GM18873 (cell line): ENCODE measurements around the gene CACUL1.
"Not testable (repeated sequence)": the region's sequence is repeated elsewhere in the genome, so short reads cannot be mapped to it uniquely, and the experiment has no call there.

Source experiments
- ATAC-seq: cut with Tn5 transposase; IDR thresholded peaks from one replicate; pipeline ENCODE4 v1.9.1; 2021; ENCODE audit warnings: mild to moderate bottlenecking, moderate library complexity, moderate number of reproducible peaks; ENCODE audit not compliant: unreplicated experiment, low FRiP score

The CACUL1 gene

GRCh38 chr10:118698421-118698820 lies 56.3 kb downstream of the CACUL1 start:
- ATAC-seq, result peak; percentile 99

GRCh38 chr10:118694848-118695247 lies 59.9 kb downstream of the CACUL1 start:
- no peak for ATAC-seq

- ATAC-seq, result no peak
Observed at GRCh38 chr10:118692872-118693271, 61.9 kb downstream of the CACUL1 start.

DNA sequence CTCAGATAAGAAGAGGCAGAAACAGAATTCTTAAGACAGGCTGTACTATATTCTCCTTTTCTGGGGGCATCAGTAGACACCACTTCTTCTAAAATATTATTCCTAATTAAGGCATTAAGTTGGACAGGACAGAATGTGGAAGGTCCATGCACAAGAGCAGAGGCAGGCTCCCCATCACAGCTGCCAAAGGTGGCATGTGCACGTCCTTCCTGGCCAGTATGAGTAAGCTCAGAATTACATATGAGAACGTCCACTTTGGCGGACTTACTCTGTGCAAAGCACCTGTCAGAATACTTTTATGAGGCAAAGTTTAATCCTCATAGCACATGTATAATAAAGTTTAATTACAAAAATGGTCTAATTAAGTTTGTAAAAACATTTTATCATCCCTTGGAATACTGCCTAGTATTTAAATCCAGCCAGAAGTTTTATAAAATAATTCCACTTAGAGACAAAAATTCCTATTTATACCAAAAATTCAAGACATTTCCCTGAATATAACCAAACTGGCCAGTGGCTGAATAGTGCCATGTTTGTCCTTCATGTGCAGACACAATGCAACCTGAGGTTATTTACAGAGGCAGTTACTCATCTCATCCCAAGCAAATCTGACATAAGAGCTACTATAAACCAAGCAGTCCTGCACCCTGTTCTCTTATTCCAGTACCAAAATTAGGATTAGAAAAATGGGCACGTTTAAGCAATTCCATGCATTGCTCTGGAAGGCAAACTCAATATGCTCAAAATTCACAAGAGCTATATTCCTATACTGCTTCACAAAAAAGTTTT lies 65.5 kb downstream of the CACUL1 start:
- no peak for ATAC-seq

DNA sequence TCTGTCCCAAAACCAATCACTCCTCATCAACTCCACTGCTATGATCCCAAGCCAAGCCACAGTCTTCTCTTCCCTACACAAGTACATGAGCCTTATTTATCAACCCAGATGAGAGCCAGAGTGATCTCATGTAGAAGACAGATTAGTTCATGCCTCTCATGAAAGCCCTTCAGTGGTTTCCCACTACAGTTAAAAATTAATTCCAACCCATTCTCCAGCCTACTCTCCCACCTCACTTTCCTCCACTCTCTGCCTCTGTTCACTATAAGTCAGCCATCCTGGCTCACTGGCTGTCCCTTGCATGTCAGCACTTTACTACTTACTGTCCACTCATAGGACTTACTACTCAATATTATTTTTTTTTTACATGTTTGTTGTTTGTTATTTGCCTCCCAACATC lies 67.3 kb downstream of the CACUL1 start:
- ATAC-seq, result no peak

DNA sequence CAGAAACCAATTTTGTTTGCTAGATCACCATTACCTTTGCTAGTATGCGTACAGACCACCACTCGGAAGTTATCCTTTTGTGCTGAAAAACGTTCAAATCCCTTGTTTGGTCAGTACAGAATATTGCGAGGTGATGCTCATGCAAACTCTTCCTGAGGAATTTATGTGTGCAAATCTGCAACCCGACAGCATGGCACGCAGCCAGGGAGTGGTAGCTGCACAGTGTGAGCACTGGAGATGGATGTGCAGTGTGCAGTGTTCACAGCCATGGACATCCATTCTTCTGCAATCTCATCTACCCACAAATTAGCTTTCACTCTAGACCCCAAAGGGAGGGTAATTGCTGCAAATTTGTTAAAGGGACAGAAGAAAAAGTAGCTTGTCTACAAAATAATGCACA lies 72.2 kb downstream of the CACUL1 start:
- ATAC-seq, result no peak

DNA sequence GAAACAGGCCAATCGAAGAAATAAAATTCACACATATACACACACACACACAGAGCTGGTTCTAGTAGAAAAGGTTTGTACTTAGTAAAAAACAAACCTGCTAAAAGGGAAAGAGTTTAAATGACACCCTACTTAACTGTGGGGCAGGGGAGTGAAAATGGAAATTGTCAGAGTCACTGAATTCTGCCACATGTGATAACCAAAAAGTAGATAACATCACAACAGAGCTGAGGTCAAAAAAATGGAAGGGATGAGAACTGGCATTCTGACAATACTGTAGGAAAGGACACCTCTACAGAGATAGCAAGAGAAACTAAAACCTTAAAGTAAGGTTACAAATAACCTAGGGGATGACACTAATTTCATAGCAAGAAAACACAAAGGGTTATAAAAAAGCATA lies 74.6 kb downstream of the CACUL1 start:
- no peak for ATAC-seq

DNA sequence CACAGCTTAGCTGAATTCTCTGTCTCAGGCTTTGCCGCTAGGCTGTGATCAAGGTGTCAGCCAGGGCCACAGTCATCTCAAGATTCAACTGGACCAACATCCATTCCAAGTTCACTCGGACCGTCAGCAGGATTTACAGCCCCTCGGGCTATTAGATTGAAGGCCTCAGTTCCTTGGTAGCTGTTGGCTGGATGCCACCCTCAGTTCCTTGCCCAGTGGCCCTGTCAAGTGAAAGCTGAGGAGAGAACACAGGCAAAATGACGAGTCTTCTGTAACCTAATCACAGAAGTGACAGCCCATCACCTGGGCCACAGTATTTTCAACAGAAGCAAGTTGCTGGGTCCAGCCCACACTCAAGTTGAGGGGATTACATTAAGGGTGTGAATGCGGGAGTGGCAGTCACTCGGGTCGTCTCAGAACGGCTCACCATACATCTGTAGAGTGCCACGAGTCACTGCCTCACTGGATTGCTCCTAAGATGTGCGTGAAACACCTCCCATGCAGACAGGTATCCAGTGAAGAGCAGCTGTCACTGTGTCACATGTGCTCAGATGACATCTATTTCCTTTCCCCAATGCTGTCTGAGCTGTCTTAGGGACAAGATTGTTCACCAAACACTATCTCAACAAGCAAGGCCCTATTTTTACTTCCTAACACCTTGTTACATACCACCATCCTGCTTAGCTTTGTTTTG lies 80.4 kb downstream of the CACUL1 start:
- no peak for ATAC-seq

DNA sequence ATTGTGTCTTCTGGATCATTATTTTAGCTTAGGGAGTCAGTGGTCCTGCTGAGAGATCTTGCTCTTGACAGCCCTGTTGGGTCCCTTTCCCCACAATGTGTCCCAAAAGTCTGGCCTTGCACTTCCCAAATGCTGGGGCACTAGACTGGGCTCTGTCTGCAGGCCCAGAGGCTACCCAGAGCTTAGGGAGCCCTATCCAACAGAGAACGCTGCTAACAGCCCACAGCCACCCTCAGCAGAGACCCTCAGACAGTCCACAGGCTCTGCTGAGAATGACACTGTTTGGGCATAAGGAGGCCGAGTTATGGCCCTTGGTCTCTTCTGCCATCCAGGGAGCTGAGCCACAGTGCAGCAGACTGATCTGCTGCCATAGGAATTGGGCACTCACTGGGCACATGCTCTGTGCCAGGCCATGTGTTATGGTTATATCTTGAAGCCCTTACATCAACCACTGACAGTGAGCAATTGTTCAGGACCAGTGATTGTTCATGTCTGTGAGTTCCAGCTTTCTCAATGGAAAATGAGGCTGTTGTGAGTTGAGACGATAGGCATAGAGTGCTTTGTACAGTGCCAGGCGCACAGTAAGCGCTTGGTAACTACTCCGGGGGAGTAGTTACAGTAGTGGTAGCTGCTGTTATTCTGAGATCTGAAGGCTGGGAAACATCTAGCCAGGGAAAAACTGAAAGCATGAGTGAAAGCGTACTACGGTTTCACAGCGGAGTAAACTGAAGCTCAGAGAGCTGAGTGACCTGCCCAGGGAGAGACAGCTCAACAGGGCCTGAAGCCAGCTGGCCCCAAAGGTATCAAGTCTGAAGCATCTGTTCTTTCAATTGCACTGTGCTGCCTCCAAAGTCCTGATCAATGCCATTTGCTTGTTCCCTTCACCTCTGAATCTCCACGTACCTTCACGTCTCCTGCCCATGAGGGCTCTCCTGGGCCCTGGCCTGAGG lies 81.7 kb downstream of the CACUL1 start:
- no peak for ATAC-seq

DNA sequence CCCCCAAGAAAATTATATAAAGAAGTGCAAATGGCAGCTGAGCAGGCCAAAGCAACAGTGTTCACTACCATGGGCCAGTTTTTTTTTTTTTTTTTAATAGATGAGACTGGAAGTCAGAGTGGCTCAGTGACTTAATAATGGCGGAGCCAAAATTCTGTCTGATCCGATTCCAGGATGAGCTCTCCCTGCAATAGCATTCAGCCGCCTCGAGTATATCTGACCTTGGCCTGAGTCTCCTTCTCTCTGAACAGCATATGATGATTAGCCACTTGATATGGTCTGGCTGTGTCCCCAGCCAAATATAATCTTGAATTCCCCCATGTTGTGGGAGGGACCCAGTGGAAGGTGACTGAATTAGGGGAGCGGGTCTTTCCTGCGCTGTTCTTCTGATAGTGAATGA lies 82.6 kb downstream of the CACUL1 start:
- no peak for ATAC-seq

GRCh38 chr10:118671221-118671620 lies 83.5 kb downstream of the CACUL1 start:
- ATAC-seq, result not testable (repeated sequence)

DNA sequence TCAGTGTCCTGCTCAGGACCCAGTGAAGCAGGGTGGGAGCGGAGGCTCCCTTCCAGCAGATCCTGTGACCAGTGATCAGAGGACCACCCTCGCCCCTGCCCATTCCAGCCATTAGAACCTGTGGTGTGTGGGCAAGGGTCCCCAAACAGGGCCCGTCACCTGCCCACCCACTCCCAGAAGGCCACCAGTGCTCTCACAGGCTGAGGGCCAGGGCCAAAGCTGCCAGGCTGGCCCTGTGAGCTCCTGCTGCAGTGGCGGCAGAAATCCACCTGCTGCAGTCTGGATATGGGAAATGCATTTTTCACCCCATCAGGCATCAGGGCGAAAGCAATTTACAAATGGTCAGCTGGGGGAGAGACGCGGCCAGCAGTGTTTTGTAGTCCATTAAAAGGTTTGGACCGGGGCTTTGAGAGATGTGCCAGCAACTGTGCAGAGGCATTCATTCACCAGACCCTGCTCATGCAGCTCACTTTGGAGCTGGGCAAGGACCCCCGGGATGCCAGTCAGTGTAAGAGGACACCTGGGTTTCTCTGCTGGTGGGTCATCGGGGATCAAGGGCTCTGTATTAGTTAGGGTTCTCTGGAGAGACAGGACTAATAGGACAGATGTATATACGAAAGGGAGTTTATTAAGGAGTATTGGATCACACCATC lies 84.2 kb downstream of the CACUL1 start:
- no peak for ATAC-seq

- no peak for ATAC-seq
Observed at GRCh38 chr10:118669835-118670234, 84.9 kb downstream of the CACUL1 start.

DNA sequence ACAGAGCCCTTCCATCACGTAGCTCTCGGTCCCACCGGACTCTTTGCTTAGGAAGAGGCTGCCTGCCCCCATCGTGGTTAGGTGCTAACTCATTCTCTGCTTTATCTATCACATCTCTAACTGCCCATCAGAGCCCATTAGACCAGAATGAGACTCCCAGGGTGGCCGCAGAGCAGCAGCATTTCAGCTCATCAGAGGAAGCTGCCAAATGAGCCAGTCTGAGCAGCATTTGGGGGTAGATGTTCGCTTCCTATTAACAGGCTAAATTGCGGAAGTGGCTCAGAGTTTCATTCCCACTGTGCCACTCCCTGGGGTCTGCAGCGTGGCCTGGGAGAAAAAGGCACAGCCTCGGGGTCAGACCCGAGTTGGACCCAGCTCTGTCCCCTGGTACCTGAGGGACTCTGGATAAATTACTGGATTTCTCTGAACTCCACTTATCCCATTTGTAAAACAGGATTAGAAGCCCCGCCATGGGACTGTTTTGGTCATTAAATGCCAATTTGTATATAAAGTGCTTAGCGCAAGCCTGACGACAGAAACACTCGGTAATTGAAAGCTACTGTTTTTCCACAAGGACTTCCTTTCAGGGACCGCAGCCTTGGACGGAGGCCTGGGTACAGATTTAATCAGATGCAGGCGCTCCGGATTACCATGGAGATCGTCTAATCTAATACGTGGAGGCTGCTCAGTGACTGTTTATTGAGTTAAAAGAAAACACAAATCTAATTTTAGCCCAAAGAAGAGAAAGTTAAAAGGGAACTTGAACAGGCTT lies 85.6 kb downstream of the CACUL1 start:
- no peak for ATAC-seq

DNA sequence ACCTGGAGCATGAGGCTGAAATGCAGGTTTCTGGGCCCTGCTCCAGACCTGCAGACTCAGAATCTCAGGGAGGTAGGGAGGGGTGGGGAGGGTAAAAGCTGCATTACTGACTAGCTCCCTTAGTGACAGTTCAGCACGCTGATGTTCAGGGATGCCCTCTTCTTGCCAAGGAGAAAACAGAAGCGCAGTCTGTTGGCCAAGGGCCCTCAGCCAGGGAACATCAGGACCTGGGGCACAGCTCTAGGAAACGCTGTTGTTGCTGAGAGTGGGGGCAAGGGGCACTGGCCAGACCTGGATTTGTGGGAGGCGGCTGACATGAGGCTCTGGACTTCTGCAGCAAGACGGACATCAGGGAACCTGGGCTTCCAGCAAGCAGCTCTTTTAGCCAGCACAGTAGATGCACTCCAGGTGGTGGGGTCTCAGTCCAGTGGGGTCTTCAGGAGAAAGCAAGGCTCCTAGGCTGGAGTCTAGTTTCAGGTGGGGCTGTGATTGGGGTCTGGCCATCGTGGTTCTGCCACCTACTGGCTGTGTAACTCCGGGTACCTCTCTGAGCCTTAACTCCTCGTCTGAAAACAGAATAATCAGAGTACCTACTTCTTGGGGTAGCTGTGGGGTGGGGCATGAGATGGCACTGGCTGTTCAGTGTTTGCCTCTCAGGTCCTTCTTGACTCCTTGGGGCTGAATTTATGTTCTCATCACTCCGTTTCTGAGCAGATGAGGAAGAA lies 86.4 kb downstream of the CACUL1 start:
- ATAC-seq, result no peak

GRCh38 chr10:118667732-118668131 lies 87.0 kb downstream of the CACUL1 start:
- ATAC-seq, result no peak

DNA sequence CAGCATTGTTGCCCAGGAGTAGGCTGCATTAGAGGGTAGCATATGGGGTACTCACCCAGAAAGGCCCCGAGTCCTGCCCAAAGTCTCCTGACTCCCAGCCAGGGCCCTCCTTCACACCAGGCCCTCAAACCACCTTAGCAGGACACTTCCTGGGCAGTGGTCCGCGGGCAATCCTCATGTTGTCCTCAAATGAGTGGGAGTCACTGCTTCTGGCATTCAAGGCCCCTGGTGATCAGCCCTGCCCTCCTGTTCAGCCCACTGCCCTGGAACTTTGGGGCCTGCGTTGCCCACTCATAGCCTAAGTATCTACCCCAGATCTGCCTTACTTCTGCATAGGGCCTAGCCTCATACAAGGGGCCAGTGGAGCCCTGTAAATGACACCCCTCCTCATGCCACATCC lies 88.4 kb downstream of the CACUL1 start:
- ATAC-seq, result no peak

DNA sequence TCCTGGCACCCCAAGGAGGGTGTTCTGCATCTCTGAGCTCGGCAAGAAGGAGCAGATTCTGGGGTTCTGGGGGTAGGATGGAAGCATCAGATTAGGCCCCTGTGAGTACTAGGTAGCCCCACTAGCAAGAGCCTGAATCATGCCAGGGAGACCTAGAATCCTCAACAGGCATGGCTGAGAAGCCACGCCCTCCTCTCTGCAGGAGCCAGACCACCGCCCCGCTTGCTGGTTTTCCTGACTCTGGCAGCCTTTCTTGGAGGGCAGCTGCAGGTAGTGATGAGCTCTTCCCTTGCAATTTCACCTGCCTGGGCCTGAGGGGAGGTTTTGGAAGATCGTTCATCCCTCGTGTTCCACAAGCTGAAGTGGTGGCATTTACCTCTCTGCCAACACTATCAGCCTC lies 90.4 kb downstream of the CACUL1 start:
- no peak for ATAC-seq

DNA sequence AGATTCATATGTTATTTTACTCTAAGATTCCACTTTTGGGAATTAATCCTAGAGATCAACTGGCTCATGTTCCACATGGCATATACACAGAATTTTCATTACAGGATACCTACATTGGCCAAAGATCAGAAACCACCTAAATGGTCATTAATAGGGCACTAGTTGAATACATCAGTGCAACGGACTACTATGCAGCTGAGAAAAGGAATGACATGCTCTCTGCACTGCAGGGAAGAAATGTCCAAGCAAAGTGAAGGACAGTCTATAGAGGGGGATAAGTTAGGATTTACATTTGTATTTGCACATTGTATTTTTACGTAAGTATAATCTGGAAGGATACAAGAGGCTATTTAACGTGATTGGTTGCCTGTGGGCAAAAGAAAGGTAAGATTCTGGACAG lies 91.6 kb downstream of the CACUL1 start:
- ATAC-seq, result no peak
